MM.1S (cell line): Measurements from ENCODE around the gene HARS1.

Source experiments
- DNase-seq: peaks from one replicate; pipeline ENCODE4 v3.0.0-alpha.2; 2015
- H2AFZ ChIP-seq: fragments of 300-600 bp; sonication (generic); 2 replicates; pipeline ENCODE4 v1.6.0; 2016; ENCODE audit warnings: antibody characterized with exemption, low read length
- H3F3A ChIP-seq: fragments of 300-600 bp; sonication (generic); 2 replicates; pipeline ENCODE4 v1.6.1; 2016; ENCODE audit warnings: mild to moderate bottlenecking, antibody characterized with exemption, low read length, moderate library complexity, mixed read lengths; ENCODE audit not compliant: insufficient read depth
- H3K27ac ChIP-seq: fragments of 300-600 bp; sonication (generic); 2 replicates; pipeline ENCODE4 v1.5.1; 2016; ENCODE audit warnings: mild to moderate bottlenecking, low read length
- H3K27me3 ChIP-seq: fragments of 300-600 bp; sonication (generic); replicated peaks from 2 replicates; pipeline ENCODE4 v1.6.0; 2016; ENCODE audit warnings: low read length; ENCODE audit not compliant: insufficient read depth
- H3K36me3 ChIP-seq: fragments of 300-600 bp; sonication (generic); replicated peaks from 2 replicates; pipeline ENCODE4 v1.6.1; 2016; ENCODE audit warnings: mild to moderate bottlenecking, low read length, mixed read lengths; ENCODE audit not compliant: insufficient read depth
- H3K4me1 ChIP-seq: fragments of 300-600 bp; sonication (generic); 2 replicates; pipeline ENCODE4 v1.6.1; 2016; ENCODE audit warnings: low read length, mixed read lengths
- H3K4me2 ChIP-seq: fragments of 300-600 bp; sonication (generic); 2 replicates; pipeline ENCODE4 v1.6.0; 2016; ENCODE audit warnings: low read depth, low read length
- H3K4me3 ChIP-seq: fragments of 300-600 bp; sonication (generic); 2 replicates; pipeline ENCODE4 v1.5.1; 2016; ENCODE audit warnings: low read length, mixed read lengths
- H3K79me2 ChIP-seq: fragments of 300-600 bp; sonication (generic); 2 replicates; pipeline ENCODE4 v1.6.1; 2016; ENCODE audit warnings: mixed run types, low read length, mixed read lengths
- H3K9ac ChIP-seq: fragments of 300-600 bp; sonication (generic); 2 replicates; pipeline ENCODE4 v1.6.1; 2016; ENCODE audit warnings: low read length, mixed read lengths
- H3K9me2 ChIP-seq: fragments of 300-600 bp; sonication (generic); replicated peaks from 2 replicates; pipeline ENCODE4 v1.6.1; 2016; ENCODE audit warnings: mild to moderate bottlenecking, low read length, mixed read lengths; ENCODE audit not compliant: insufficient read depth
- H3K9me3 ChIP-seq: fragments of 300-600 bp; sonication (generic); replicated peaks from 2 replicates; pipeline ENCODE4 v1.6.1; 2016; ENCODE audit warnings: mild to moderate bottlenecking, low read length, mixed read lengths; ENCODE audit not compliant: insufficient read depth
- H4K20me1 ChIP-seq: fragments of 300-600 bp; sonication (generic); 2 replicates; pipeline ENCODE4 v1.6.1; 2016; ENCODE audit warnings: mild to moderate bottlenecking, low read length, moderate library complexity, mixed read lengths; ENCODE audit not compliant: insufficient read depth
- EZH2 ChIP-seq: fragments of 300-600 bp; sonication (generic); optimal IDR thresholded peaks from 2 replicates; pipeline ENCODE3; 2017; ENCODE audit warnings: low read depth, mild to moderate bottlenecking, antibody characterized with exemption, low read length, mixed read lengths
- EZH2phosphoT487 ChIP-seq: fragments of 300-600 bp; sonication (generic); IDR thresholded peaks from 2 replicates; pipeline ENCODE4 v1.6.1; 2018; ENCODE audit warnings: antibody characterized with exemption, low read length
- TF ChIP-seq, protein P1 (sequence below): fragments of 300-600 bp; sonication (generic); IDR thresholded peaks from 2 replicates; pipeline ENCODE4 v1.5.1; 2016; ENCODE audit warnings: antibody characterized with exemption, low read length, mixed read lengths

HARS1 gene

DNA sequence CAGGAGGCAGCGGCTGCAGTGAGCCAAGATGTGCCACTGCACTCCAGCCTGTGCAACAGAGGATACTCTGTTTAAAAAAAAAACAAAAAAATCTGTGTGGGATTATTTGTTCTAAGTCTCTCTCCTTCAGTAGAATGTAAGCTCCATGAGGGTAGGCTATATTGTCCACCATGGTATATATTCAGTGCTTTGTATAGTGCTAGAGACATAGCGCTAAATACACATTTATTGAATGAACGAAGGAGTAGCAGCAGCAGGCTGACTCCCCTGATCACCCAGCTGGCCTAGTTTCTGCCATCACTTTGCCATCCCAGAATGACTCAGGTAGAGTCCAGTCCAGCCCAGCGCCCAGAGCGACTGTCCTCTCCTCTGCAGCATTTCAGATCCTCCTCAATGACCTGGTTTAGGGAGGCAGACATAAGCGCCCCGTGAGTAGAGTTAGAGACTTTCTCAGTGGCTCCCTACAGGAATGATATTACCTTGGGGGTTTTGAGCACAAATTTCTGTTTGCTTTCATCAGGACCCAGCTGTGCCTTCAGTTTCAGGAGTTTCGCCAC lies 716 bp downstream of the HARS1 start:
- TF ChIP-seq EZH2phosphoT487 (no peak), EZH2 (no peak)
- TF ChIP-seq, protein P1, sequence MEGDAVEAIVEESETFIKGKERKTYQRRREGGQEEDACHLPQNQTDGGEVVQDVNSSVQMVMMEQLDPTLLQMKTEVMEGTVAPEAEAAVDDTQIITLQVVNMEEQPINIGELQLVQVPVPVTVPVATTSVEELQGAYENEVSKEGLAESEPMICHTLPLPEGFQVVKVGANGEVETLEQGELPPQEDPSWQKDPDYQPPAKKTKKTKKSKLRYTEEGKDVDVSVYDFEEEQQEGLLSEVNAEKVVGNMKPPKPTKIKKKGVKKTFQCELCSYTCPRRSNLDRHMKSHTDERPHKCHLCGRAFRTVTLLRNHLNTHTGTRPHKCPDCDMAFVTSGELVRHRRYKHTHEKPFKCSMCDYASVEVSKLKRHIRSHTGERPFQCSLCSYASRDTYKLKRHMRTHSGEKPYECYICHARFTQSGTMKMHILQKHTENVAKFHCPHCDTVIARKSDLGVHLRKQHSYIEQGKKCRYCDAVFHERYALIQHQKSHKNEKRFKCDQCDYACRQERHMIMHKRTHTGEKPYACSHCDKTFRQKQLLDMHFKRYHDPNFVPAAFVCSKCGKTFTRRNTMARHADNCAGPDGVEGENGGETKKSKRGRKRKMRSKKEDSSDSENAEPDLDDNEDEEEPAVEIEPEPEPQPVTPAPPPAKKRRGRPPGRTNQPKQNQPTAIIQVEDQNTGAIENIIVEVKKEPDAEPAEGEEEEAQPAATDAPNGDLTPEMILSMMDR = no peak
- peak overlapping the region; percentile 63 for H3K27ac ChIP-seq
- no peaks in the 10 kb centered on the region for H3K9me2 ChIP-seq
- peak overlapping the region; percentile 87 for H3K4me2 ChIP-seq
- H3K4me1 ChIP-seq = peaks cover 10% of the 10 kb centered on the region; the same call in 1 of the 2 replicates
- H3K79me2 ChIP-seq = peaks cover 55% of the 10 kb centered on the region
- H4K20me1 ChIP-seq = no peaks in the 10 kb centered on the region
- H2AFZ ChIP-seq = peak overlapping the region; percentile 93
- peak overlapping the region; percentile 80 for H3K9ac ChIP-seq
- peaks cover 10% of the 10 kb centered on the region for H3K36me3 ChIP-seq
- H3K4me3 ChIP-seq = peak overlapping the region; percentile 91
- no peak for DNase-seq
- H3F3A ChIP-seq = peaks cover 15% of the 10 kb centered on the region
- H3K9me3 ChIP-seq = no peaks in the 10 kb centered on the region
- H3K27me3 ChIP-seq = no peaks in the 10 kb centered on the region

DNA sequence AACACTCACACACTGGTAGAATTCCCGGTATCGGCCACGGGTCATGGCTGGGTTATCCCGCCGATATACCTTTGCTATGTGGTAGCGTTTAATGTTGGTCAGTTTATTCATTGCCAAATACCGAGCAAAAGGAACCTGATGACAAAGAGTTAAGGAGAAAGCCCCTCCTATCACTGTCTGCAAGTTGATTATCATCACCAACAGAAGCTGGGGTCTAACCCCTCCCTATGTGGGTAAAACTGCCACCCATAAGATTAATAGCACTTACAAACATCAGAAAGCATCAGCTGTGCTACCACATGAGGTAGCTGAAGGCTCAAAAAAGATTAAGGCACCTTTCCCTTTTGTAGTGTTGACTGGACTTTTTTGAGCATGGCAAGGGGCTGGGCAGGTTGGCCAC lies 12.2 kb downstream of the HARS1 start:
- Histone ChIP-seq H3K9me2 (no peaks in the 10 kb centered on the region), H3F3A (no peaks in the 10 kb centered on the region; the same call in 1 of the 2 replicates), H3K27me3 (no peaks in the 10 kb centered on the region), H3K9ac (no peak overlapping the region), H3K36me3 (no peaks in the 10 kb centered on the region; the same call in 1 of the 2 replicates), H3K27ac (no peak overlapping the region), H3K79me2 (no peaks in the 10 kb centered on the region), H3K9me3 (no peaks in the 10 kb centered on the region), H2AFZ (no peak overlapping the region), H3K4me1 (peaks cover 7% of the 10 kb centered on the region; the same call in 1 of the 2 replicates), H4K20me1 (no peaks in the 10 kb centered on the region), H3K4me3 (no peak overlapping the region), H3K4me2 (no peak overlapping the region)
- TF ChIP-seq EZH2 = no peak
- DNase-seq = no peak

GRCh38 chr5:140677947-140678346 lies 13.2 kb downstream of the HARS1 start:
- no peaks in the 10 kb centered on the region for H3K9me3 ChIP-seq
- TF ChIP-seq, protein P1 = no peak
- no peak for TF ChIP-seq EZH2phosphoT487
- TF ChIP-seq EZH2 = no peak
- no peaks in the 10 kb centered on the region for H4K20me1 ChIP-seq
- no peaks in the 10 kb centered on the region; the same call in 1 of the 2 replicates for H3F3A ChIP-seq
- no peak for DNase-seq
- H3K9me2 ChIP-seq = no peaks in the 10 kb centered on the region
- H3K36me3 ChIP-seq = no peaks in the 10 kb centered on the region
- peak overlapping the region; percentile 39; the same call in 1 of the 2 replicates for H3K27ac ChIP-seq
- no peak overlapping the region for H3K9ac ChIP-seq
- H3K4me1 ChIP-seq = peaks cover 7% of the 10 kb centered on the region; the same call in 1 of the 2 replicates
- peak overlapping the region; percentile 18; the same call in 1 of the 2 replicates for H3K4me2 ChIP-seq
- no peak overlapping the region for H2AFZ ChIP-seq
- no peak overlapping the region for H3K4me3 ChIP-seq
- no peaks in the 10 kb centered on the region for H3K79me2 ChIP-seq
- H3K27me3 ChIP-seq = no peaks in the 10 kb centered on the region

GRCh38 chr5:140674629-140675028 lies 16.5 kb downstream of the HARS1 start:
- no peak overlapping the region for H3K4me2 ChIP-seq
- H3K27me3 ChIP-seq = no peaks in the 10 kb centered on the region
- TF ChIP-seq, protein P1 = no peak
- TF ChIP-seq EZH2phosphoT487 (no peak), EZH2 (no peak)
- H3K9me2 ChIP-seq = no peaks in the 10 kb centered on the region
- H3K79me2 ChIP-seq = no peaks in the 10 kb centered on the region
- no peak overlapping the region for H2AFZ ChIP-seq
- H3K4me1 ChIP-seq = peaks cover 7% of the 10 kb centered on the region; the same call in 1 of the 2 replicates
- DNase-seq = no peak
- no peak overlapping the region for H3K9ac ChIP-seq
- H3K27ac ChIP-seq = no peak overlapping the region
- H3K9me3 ChIP-seq = no peaks in the 10 kb centered on the region
- H3K36me3 ChIP-seq = peaks cover 4% of the 10 kb centered on the region; the same call in 1 of the 2 replicates
- no peak overlapping the region for H3K4me3 ChIP-seq
- no peaks in the 10 kb centered on the region; the same call in 1 of the 2 replicates for H3F3A ChIP-seq
- no peaks in the 10 kb centered on the region for H4K20me1 ChIP-seq
